GM13976 (cell line): ENCODE results near the gene SEC14L1.
A peak's percentile ranks its signal among the peaks of the same experiment; 100 is the strongest.
"Not testable (repeated sequence)": the region's sequence is repeated elsewhere in the genome, so short reads cannot be mapped to it uniquely, and the experiment has no call there.

ENCODE experiments used
- DNase-seq: peaks from one replicate; pipeline ENCODE4 v3.0.0; 2012; ENCODE audit warnings: low spot score
- CTCF ChIP-seq: IDR thresholded peaks from 2 replicates; pipeline ENCODE4 v1.5.1; 2012; ENCODE audit warnings: borderline replicate concordance, mild to moderate bottlenecking; ENCODE audit not compliant: insufficient read depth; ENCODE audit errors: extremely low read depth, missing control alignments, control extremely low read depth
- in situ Hi-C: fragments of 300-500 bp; cut with MboI; formaldehyde crosslinking; loops from one replicate; pipeline ENCODE4 v1.12.0; 2022; ENCODE audit warnings: low sequenced_read_pairs, mixed read lengths, inconsistent platforms; ENCODE audit not compliant: unreplicated experiment

SEC14L1 gene

GRCh38 chr17:77132411-77133086, 8.2 kb upstream of the SEC14L1 start:
- DNase-seq: no peak
- in situ Hi-C loops: no loop called here
- no peak for TF ChIP-seq CTCF

- in situ Hi-C loops: no loop called here
- no peak for DNase-seq
- no peak for TF ChIP-seq CTCF
Observed at GRCh38 chr17:77133087-77133638, 7.6 kb upstream of the SEC14L1 start.

GRCh38 chr17:77136420-77136767, 4.4 kb upstream of the SEC14L1 start:
- no peak for DNase-seq
- in situ Hi-C loops: no loop called here
- TF ChIP-seq CTCF: no peak

- TF ChIP-seq CTCF: no peak
- in situ Hi-C loops: no loop called here
- no peak for DNase-seq
Observed at GRCh38 chr17:77137111-77137510, 3.7 kb upstream of the SEC14L1 start.

- DNase-seq, in situ Hi-C loops: not testable (repeated sequence)
Observed at GRCh38 chr17:77137886-77138285, 2.9 kb upstream of the SEC14L1 start.

GRCh38 chr17:77140166-77140877, 447 bp upstream of the SEC14L1 start:
- DNase-seq: peak; percentile 99
- TF ChIP-seq CTCF: no peak
- in situ Hi-C loops: no loop called here

- no peak for DNase-seq
- no peak for TF ChIP-seq CTCF
- in situ Hi-C loops: no loop called here
Observed at GRCh38 chr17:77141846-77142449, 1.2 kb downstream of the SEC14L1 start.
